GM23338 (cell line): ENCODE measurements around the gene COL8A2. TPM values are rescaled to one million over a fixed set of nuclear protein-coding genes. Genes with fewer than 3 reads are reported as not detected.

Source experiments
- ATAC-seq: fragments of 200-7000 bp; cut with Tn5 transposase; 3 replicates; pipeline ENCODE4 v1.9.1; 2020
- DNase-seq: peaks from one replicate; pipeline ENCODE4 v3.0.0-alpha.2; 2015; ENCODE audit warnings: low spot score
- H2AFZ ChIP-seq: fragments of 200-600 bp; sonication (generic); 2 replicates; pipeline ENCODE4 v1.8.0; 2016; ENCODE audit warnings: antibody characterized with exemption, mild to moderate bottlenecking, moderate library complexity
- H3F3A ChIP-seq: fragments of 200-600 bp; sonication (generic); replicated peaks from 2 replicates; pipeline ENCODE4 v1.8.0; 2017; ENCODE audit warnings: antibody characterized with exemption, mixed run types, low read depth
- H3K27ac ChIP-seq: fragments of 200-600 bp; sonication (generic); 2 replicates; pipeline ENCODE4 v1.6.1; 2016; ENCODE audit warnings: low read depth
- H3K27me3 ChIP-seq: fragments of 200-600 bp; sonication (generic); 2 replicates; pipeline ENCODE4 v1.8.0; 2016; ENCODE audit warnings: mild to moderate bottlenecking, mixed run types, moderate library complexity; ENCODE audit not compliant: insufficient read depth
- H3K36me3 ChIP-seq: fragments of 200-600 bp; sonication (generic); 2 replicates; pipeline ENCODE4 v1.8.0; 2016; ENCODE audit warnings: mild to moderate bottlenecking; ENCODE audit not compliant: insufficient read depth
- H3K4me1 ChIP-seq: fragments of 200-600 bp; sonication (generic); 2 replicates; pipeline ENCODE4 v1.8.0; 2016; ENCODE audit warnings: mild to moderate bottlenecking, moderate library complexity; ENCODE audit not compliant: insufficient read depth
- H3K4me2 ChIP-seq: fragments of 200-600 bp; sonication (generic); 2 replicates; pipeline ENCODE4 v1.7.1; 2017; ENCODE audit warnings: mixed run types
- H3K4me3 ChIP-seq: fragments of 200-600 bp; sonication (generic); 2 replicates; pipeline ENCODE4 v1.6.1; 2016; ENCODE audit warnings: mixed run types
- H3K79me2 ChIP-seq: fragments of 200-600 bp; sonication (generic); replicated peaks from 2 replicates; pipeline ENCODE4 v1.8.0; 2017; ENCODE audit warnings: mild to moderate bottlenecking; ENCODE audit not compliant: insufficient read depth
- H3K9me2 ChIP-seq: fragments of 200-600 bp; sonication (generic); 2 replicates; pipeline ENCODE4 v1.8.0; 2017; ENCODE audit not compliant: insufficient read depth
- H4K20me1 ChIP-seq: fragments of 200-600 bp; sonication (generic); replicated peaks from 2 replicates; pipeline ENCODE4 v1.8.0; 2017; ENCODE audit warnings: mild to moderate bottlenecking; ENCODE audit not compliant: insufficient read depth
- H3K27ac Mint-ChIP-seq: 2 replicates; pipeline ENCODE4 v1.8.0; 2020; ENCODE audit warnings: inconsistent platforms, mild to moderate bottlenecking, moderate library complexity, mixed read lengths
- H3K27me3 Mint-ChIP-seq: 3 replicates; pipeline ENCODE4 v1.8.0; 2022; ENCODE audit warnings: low read depth, mild to moderate bottlenecking, moderate library complexity, mixed read lengths, inconsistent platforms; ENCODE audit not compliant: insufficient read depth, poor library complexity
- H3K36me3 Mint-ChIP-seq: 3 replicates; pipeline ENCODE4 v1.8.0; 2021; ENCODE audit warnings: low read depth, mild to moderate bottlenecking, inconsistent platforms, moderate library complexity, mixed read lengths
- H3K4me1 Mint-ChIP-seq: 3 replicates; pipeline ENCODE4 v1.8.0; 2020; ENCODE audit warnings: mild to moderate bottlenecking, inconsistent platforms, mixed read lengths
- H3K4me3 Mint-ChIP-seq: 3 replicates; pipeline ENCODE4 v1.8.0; 2021; ENCODE audit warnings: moderate library complexity, mild to moderate bottlenecking, inconsistent platforms, mixed read lengths
- H3K9me3 Mint-ChIP-seq: 3 replicates; pipeline ENCODE4 v1.8.0; 2020; ENCODE audit warnings: moderate library complexity, mild to moderate bottlenecking, inconsistent platforms, mixed read lengths
- JUNB ChIP-seq: IDR thresholded peaks from one replicate; pipeline ENCODE4 v1.6.1; 2016; ENCODE audit warnings: antibody characterized with exemption; ENCODE audit not compliant: unreplicated experiment
- NANOG ChIP-seq: IDR thresholded peaks from 2 replicates; pipeline ENCODE4 v1.6.1; 2016; ENCODE audit warnings: antibody characterized with exemption, borderline replicate concordance
- POLR2AphosphoS5 ChIP-seq: IDR thresholded peaks from 2 replicates; pipeline ENCODE4 v1.6.1; 2016; ENCODE audit warnings: antibody characterized with exemption, low read depth
- REST ChIP-seq: IDR thresholded peaks from one replicate; pipeline ENCODE4 v1.6.1; 2018; ENCODE audit warnings: antibody characterized with exemption; ENCODE audit not compliant: unreplicated experiment
- ZNF331 ChIP-seq: fragments of 250-450 bp; sonication (Bioruptor Pico); IDR thresholded peaks from 2 replicates; pipeline ENCODE4 v1.5.0; 2020; ENCODE audit warnings: low read depth, mild to moderate bottlenecking, moderate library complexity
- ZNF462 ChIP-seq: fragments of 250-450 bp; sonication (Bioruptor Pico); IDR thresholded peaks from 2 replicates; pipeline ENCODE4 v1.5.0; 2020; ENCODE audit warnings: mild to moderate bottlenecking, moderate library complexity
- polyA plus RNA-seq: library from polyadenylated mRNA; unstranded; fragments of >200 nt; fragmentation: Nextera tagmentation; extraction: Ambion mirVana; gene quantifications from 2 replicates; pipeline ENCODE4 v1.2.1, GENCODE V29; 2016
- total RNA-seq: library from RNA; depleted of rRNA; stranded (reverse); fragments of >200 nt; shearing (Covaris generic); gene quantifications from 2 replicates; pipeline ENCODE4 v1.2.3, GENCODE V29; 2014
- TF ChIP-seq, protein P1 (sequence below), 2 experiments: fragments of 200-600 bp in 1 of 2; sonication (generic) in 1 of 2; conservative IDR thresholded peaks; 2 replicates each; pipeline versions ENCODE4 v1.5.1 to v1.6.1; 2016 to 2017; ENCODE audit warnings: antibody characterized with exemption in 2 of 2, low read depth in 2 of 2, mild to moderate bottlenecking in 2 of 2, moderate library complexity in 1 of 2

COL8A2 gene
- total and polyA plus RNA-seq, 2 experiments from 2014 or later, result 0.95 to 4.9 TPM

GRCh38 chr1:36123356-36123755 is 1.7 kb downstream of the COL8A2 start (continued):
- no peak for TF ChIP-seq ZNF462

DNA sequence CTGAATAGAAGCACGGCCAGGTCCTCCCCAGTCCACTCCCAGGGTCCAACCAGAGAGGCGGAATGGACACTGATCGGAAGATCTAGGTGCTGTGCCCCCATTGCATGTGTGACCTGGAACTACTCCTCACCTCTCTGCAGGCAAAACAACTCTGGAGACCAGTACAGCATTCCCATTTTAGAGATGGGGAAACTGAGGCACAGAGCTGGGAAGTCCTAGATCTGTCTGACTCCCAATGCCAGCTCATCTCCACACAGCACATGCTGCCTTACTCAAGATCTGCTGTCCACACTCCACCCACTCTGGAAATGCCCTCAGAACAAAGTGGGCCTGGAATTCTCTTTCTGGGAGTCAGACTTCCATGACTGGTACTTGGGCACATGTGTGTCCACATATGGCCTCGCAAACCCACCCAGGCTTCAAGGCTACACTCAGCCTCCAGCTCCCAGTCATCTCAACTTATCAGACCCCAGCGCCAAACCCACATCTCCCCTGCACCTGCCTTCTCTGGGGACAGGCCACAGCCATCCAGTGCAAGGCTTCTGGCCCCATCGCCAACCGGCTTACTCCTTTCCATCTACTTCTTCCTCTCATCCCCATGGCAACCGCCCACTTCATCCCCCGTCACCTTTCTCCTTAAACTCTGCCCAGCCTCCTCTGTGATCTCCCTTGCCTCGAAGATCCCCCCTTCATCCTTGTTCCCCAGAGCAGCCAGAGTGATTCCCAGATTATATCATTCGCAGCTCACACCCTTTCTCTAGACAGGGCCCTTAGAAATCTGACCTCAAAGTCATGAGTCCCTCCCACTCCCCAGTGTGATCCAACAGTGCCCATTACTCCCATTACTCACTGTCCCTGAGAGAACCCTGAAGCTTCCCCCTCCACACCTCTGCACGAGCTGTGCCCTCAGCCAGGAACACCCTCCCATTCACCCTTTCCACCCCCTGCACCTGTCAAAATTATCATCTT is 2.7 kb downstream of the COL8A2 start:
- Histone ChIP-seq H3K4me1 (peaks cover 6% of the 10 kb centered on the region; the same call in 1 of the 2 replicates), H3K4me3 (no peak overlapping the region), H4K20me1 (no peaks in the 10 kb centered on the region), H3K27me3 (peaks cover 41% of the 10 kb centered on the region), H3K4me2 (no peak overlapping the region), H3K27ac (no peak overlapping the region), H3F3A (no peaks in the 10 kb centered on the region), H3K9me2 (no peaks in the 10 kb centered on the region), H3K79me2 (no peaks in the 10 kb centered on the region), H3K36me3 (no peaks in the 10 kb centered on the region), H2AFZ (no peak overlapping the region)
- Mint-ChIP-seq H3K27ac (no peak overlapping the region), H3K9me3 (no peaks in the 10 kb centered on the region), H3K36me3 (no peaks in the 10 kb centered on the region), H3K4me3 (no peak overlapping the region), H3K27me3 (peaks cover 41% of the 10 kb centered on the region), H3K4me1 (peaks cover 16% of the 10 kb centered on the region)
- no peak for DNase-seq
- ATAC-seq, result no peak
- TF ChIP-seq POLR2AphosphoS5 (no peak), NANOG (no peak), ZNF331 (CRISPR knock-in tag) (no peak), JUNB (no peak), REST (no peak)
- TF ChIP-seq, protein P1, sequence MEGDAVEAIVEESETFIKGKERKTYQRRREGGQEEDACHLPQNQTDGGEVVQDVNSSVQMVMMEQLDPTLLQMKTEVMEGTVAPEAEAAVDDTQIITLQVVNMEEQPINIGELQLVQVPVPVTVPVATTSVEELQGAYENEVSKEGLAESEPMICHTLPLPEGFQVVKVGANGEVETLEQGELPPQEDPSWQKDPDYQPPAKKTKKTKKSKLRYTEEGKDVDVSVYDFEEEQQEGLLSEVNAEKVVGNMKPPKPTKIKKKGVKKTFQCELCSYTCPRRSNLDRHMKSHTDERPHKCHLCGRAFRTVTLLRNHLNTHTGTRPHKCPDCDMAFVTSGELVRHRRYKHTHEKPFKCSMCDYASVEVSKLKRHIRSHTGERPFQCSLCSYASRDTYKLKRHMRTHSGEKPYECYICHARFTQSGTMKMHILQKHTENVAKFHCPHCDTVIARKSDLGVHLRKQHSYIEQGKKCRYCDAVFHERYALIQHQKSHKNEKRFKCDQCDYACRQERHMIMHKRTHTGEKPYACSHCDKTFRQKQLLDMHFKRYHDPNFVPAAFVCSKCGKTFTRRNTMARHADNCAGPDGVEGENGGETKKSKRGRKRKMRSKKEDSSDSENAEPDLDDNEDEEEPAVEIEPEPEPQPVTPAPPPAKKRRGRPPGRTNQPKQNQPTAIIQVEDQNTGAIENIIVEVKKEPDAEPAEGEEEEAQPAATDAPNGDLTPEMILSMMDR (conservative IDR thresholded peaks at IDR 0.05; ENCODE audit: low read depth in 2 of 2), result no peak
